HL-60 (cell line): ENCODE data around the gene UBR4.

ENCODE experiments used
- DNase-seq, 2 experiments: peaks; one replicate each; pipeline ENCODE4 v3.0.0-alpha.2; 2010 to 2020; ENCODE audit warnings: low read depth in 1 of 2, low spot score in 1 of 2
- H3K27ac ChIP-seq: fragments of 250-450 bp; sonication (Bioruptor Pico); replicated peaks from 2 replicates; pipeline ENCODE4 v1.5.1; 2020; ENCODE audit warnings: mild to moderate bottlenecking, moderate library complexity
- H3K27me3 ChIP-seq: fragments of 250-450 bp; sonication (Bioruptor Pico); 2 replicates; pipeline ENCODE4 v1.5.1; 2021; ENCODE audit warnings: mild to moderate bottlenecking, moderate library complexity; ENCODE audit not compliant: insufficient read depth, poor library complexity, severe bottlenecking
- H3K4me3 ChIP-seq: replicated peaks from 2 replicates; pipeline ENCODE4 v1.5.1; 2011; ENCODE audit warnings: mild to moderate bottlenecking, control low read depth, low read length; ENCODE audit not compliant: insufficient read depth
- GABPA ChIP-seq: IDR thresholded peaks from 2 replicates; pipeline ENCODE4 v1.6.1; 2012; ENCODE audit warnings: low read depth
- POLR2AphosphoS5 ChIP-seq: IDR thresholded peaks from 2 replicates; pipeline ENCODE4 v1.6.1; 2012; ENCODE audit warnings: low read depth
- SPI1 ChIP-seq: IDR thresholded peaks from 2 replicates; pipeline ENCODE4 v1.6.1; 2012; ENCODE audit warnings: low read depth, mild to moderate bottlenecking, borderline replicate concordance
- TF ChIP-seq, protein P1 (sequence below): IDR thresholded peaks from 2 replicates; pipeline ENCODE4 v1.6.1; 2012; ENCODE audit warnings: low read depth; ENCODE audit not compliant: insufficient replicate concordance
- TF ChIP-seq, protein P2 (sequence below): IDR thresholded peaks from one replicate; pipeline ENCODE4 v1.5.1; 2011; ENCODE audit warnings: low read length, control low read depth, inconsistent platforms; ENCODE audit not compliant: insufficient read depth

Gene UBR4

DNA sequence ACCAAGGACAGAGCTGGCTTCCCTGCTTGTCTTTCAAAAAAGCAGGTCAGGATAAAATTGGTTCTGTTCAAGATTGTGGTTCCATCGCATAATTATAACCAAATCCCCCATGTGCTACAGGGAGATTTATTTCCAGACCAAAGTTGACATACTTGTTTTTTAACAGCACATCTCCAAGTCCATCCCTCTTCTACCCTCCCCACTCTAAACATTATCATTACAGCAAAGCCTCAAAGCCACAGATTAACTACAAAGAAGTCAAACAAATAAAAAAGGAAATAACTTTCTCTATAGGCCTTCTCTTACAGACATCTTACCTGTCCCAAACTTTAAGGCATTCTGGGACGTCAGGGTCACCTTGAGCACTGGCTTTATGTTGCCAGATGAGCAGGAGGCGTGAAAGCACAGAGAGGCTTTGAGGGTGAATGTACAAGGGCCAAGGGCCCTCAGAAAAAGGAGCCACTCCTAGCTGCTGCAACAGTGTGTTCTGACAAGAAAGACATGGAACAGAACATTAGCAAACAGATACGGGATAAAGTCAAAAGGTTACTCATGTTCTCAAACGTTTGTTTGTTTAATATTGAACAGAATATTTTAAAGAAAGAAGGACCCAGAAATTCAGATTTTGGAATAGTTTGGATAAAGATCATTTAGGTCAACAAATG, 31.2 kb downstream of the UBR4 start:
- no peaks in the 10 kb centered on the region for H3K27me3 ChIP-seq
- no peak overlapping the region for H3K27ac ChIP-seq
- TF ChIP-seq, protein P1, sequence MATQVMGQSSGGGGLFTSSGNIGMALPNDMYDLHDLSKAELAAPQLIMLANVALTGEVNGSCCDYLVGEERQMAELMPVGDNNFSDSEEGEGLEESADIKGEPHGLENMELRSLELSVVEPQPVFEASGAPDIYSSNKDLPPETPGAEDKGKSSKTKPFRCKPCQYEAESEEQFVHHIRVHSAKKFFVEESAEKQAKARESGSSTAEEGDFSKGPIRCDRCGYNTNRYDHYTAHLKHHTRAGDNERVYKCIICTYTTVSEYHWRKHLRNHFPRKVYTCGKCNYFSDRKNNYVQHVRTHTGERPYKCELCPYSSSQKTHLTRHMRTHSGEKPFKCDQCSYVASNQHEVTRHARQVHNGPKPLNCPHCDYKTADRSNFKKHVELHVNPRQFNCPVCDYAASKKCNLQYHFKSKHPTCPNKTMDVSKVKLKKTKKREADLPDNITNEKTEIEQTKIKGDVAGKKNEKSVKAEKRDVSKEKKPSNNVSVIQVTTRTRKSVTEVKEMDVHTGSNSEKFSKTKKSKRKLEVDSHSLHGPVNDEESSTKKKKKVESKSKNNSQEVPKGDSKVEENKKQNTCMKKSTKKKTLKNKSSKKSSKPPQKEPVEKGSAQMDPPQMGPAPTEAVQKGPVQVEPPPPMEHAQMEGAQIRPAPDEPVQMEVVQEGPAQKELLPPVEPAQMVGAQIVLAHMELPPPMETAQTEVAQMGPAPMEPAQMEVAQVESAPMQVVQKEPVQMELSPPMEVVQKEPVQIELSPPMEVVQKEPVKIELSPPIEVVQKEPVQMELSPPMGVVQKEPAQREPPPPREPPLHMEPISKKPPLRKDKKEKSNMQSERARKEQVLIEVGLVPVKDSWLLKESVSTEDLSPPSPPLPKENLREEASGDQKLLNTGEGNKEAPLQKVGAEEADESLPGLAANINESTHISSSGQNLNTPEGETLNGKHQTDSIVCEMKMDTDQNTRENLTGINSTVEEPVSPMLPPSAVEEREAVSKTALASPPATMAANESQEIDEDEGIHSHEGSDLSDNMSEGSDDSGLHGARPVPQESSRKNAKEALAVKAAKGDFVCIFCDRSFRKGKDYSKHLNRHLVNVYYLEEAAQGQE: no peak
- TF ChIP-seq GABPA: no peak
- TF ChIP-seq POLR2AphosphoS5: no peak
- no peak for TF ChIP-seq SPI1
- TF ChIP-seq, protein P2, sequence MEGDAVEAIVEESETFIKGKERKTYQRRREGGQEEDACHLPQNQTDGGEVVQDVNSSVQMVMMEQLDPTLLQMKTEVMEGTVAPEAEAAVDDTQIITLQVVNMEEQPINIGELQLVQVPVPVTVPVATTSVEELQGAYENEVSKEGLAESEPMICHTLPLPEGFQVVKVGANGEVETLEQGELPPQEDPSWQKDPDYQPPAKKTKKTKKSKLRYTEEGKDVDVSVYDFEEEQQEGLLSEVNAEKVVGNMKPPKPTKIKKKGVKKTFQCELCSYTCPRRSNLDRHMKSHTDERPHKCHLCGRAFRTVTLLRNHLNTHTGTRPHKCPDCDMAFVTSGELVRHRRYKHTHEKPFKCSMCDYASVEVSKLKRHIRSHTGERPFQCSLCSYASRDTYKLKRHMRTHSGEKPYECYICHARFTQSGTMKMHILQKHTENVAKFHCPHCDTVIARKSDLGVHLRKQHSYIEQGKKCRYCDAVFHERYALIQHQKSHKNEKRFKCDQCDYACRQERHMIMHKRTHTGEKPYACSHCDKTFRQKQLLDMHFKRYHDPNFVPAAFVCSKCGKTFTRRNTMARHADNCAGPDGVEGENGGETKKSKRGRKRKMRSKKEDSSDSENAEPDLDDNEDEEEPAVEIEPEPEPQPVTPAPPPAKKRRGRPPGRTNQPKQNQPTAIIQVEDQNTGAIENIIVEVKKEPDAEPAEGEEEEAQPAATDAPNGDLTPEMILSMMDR: no peak
- H3K4me3 ChIP-seq: no peak overlapping the region
- no peak for DNase-seq

DNA sequence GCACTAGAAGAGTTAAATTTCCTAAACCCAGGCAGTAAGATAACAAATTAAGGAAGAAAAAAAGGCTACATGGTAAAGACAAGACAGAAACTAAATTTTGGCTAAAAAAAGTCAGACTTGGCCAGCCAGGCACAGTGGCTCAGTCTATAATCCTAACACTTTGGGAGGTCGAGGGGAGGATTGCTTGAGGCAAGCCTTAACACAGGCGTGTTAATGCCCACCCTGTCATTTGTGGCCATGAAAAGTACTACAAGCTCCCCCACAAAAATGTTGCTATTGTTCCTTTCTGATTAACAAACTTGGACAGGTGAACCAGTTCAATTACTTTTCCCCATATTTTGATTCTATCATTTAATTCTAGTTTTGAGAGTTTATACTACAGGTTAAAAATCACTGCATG, 32.3 kb downstream of the UBR4 start:
- TF ChIP-seq, protein P2: no peak
- TF ChIP-seq SPI1: no peak
- TF ChIP-seq, protein P1: no peak
- no peak for TF ChIP-seq POLR2AphosphoS5
- TF ChIP-seq GABPA: no peak
- Histone ChIP-seq H3K27me3 (no peaks in the 10 kb centered on the region), H3K27ac (no peak overlapping the region), H3K4me3 (no peak overlapping the region)
- no peak for DNase-seq

DNA sequence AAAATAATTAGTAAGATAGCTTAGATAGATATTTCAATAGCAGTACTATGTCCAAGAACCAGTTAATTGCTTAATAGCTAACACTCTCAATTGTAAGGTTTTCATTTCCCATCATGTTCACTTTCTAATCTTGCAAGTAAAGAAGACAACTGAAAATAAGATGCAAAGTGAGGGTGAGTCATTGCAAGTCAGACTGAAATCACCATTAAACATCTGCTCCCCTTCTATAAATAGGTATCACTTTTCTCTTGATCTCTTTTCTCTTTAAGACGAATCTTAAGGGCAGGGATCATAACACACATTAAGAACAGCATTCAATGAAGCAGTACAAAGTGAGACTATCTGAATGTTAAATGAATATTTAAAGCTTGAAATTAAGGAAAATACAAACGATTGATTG, 40.4 kb downstream of the UBR4 start:
- Histone ChIP-seq H3K4me3 (no peak overlapping the region), H3K27me3 (no peaks in the 10 kb centered on the region), H3K27ac (no peak overlapping the region)
- DNase-seq: no peak
- TF ChIP-seq, protein P2: no peak
- no peak for TF ChIP-seq GABPA
- TF ChIP-seq, protein P1: no peak
- no peak for TF ChIP-seq SPI1
- no peak for TF ChIP-seq POLR2AphosphoS5
